PC-9 (cell line): ENCODE results near the gene MBOAT2. TPM values are rescaled to one million over a fixed set of nuclear protein-coding genes. Genes with fewer than 3 reads are reported as not detected.
A peak's percentile ranks its signal among the peaks of the same experiment; 100 is the strongest.

Source experiments
- BruUV-seq: library from RNA; stranded (reverse); fragments of 400-500 nt; replicated peaks from 2 replicates; lab custom pipeline; 2021; lab: Mats Ljungman, UMichigan
- CTCF ChIA-PET: fragments of 300-600 bp; sonication (Branson Sonifier 250); formaldehyde crosslinking; loops from one replicate; lab custom pipeline; 2022; ENCODE audit warnings: antibody characterized with exemption; lab: Charles Lee
- POLR2A ChIA-PET: fragments of 300-600 bp; sonication (Branson Sonifier 250); formaldehyde crosslinking; loops from one replicate; lab custom pipeline; 2022; ENCODE audit warnings: antibody characterized with exemption; ENCODE audit not compliant: unreplicated experiment; lab: Charles Lee
- DNase-seq, 2 experiments: peaks; one replicate each; pipeline versions ENCODE4 v3.0.0 to v3.0.0-alpha.2; 2015 to 2022; ENCODE audit warnings: mixed read lengths in 1 of 2
- H2AFZ ChIP-seq: fragments of 200-600 bp; sonication (generic); 2 replicates; pipeline ENCODE4 v1.8.1; 2017; ENCODE audit warnings: antibody characterized with exemption
- H3F3A ChIP-seq: fragments of 200-600 bp; sonication (generic); 2 replicates; pipeline ENCODE4 v1.8.1; 2017; ENCODE audit warnings: antibody characterized with exemption, mild to moderate bottlenecking, low read depth; ENCODE audit not compliant: insufficient read depth
- H3K27ac ChIP-seq: fragments of 200-600 bp; sonication (generic); 2 replicates; pipeline ENCODE4 v1.6.1; 2016; ENCODE audit warnings: mixed run types
- H3K27me3 ChIP-seq: fragments of 200-600 bp; sonication (generic); 2 replicates; pipeline ENCODE4 v1.6.1; 2016; ENCODE audit warnings: low read depth, mixed run types; ENCODE audit not compliant: insufficient read depth
- H3K36me3 ChIP-seq: fragments of 200-600 bp; sonication (generic); 2 replicates; pipeline ENCODE4 v1.6.1; 2016; ENCODE audit warnings: low read depth, mixed run types
- H3K4me1 ChIP-seq: fragments of 200-600 bp; sonication (generic); replicated peaks from 2 replicates; pipeline ENCODE4 v1.6.1; 2016; ENCODE audit warnings: mixed run types; ENCODE audit not compliant: insufficient read depth
- H3K4me2 ChIP-seq: fragments of 200-600 bp; sonication (generic); 2 replicates; pipeline ENCODE4 v1.6.1; 2017; ENCODE audit warnings: mixed run types
- H3K4me3 ChIP-seq: fragments of 200-600 bp; sonication (generic); 2 replicates; pipeline ENCODE4 v1.6.1; 2016; ENCODE audit warnings: mixed run types
- H3K79me2 ChIP-seq: fragments of 200-600 bp; sonication (generic); 2 replicates; pipeline ENCODE4 v1.6.1; 2017; ENCODE audit warnings: low read depth, mixed run types
- H3K9me2 ChIP-seq: fragments of 200-600 bp; sonication (generic); 2 replicates; pipeline ENCODE4 v1.8.1; 2017; ENCODE audit warnings: mild to moderate bottlenecking; ENCODE audit not compliant: insufficient read depth
- H3K9me3 ChIP-seq: fragments of 200-600 bp; sonication (generic); 2 replicates; pipeline ENCODE4 v1.8.1; 2016; ENCODE audit warnings: low read depth; ENCODE audit not compliant: insufficient read depth
- H4K20me1 ChIP-seq: fragments of 200-600 bp; sonication (generic); 2 replicates; pipeline ENCODE4 v1.8.1; 2017; ENCODE audit not compliant: insufficient read depth
- CTCF ChIP-seq: fragments of 200-600 bp; sonication (generic); conservative IDR thresholded peaks from 2 replicates; pipeline ENCODE4 v1.6.1; 2017; ENCODE audit warnings: mixed run types, antibody characterized with exemption, mild to moderate bottlenecking, moderate library complexity
- EZH2 ChIP-seq: fragments of 200-600 bp; sonication (generic); IDR thresholded peaks from 2 replicates; pipeline ENCODE4 v1.8.0; 2017; ENCODE audit warnings: antibody characterized with exemption, low read depth
- intact Hi-C: fragments of 100-400 bp; cut with micrococcal nuclease; formaldehyde crosslinking; loops from one replicate; pipeline ENCODE4 v1.10.0; 2022; ENCODE audit not compliant: unreplicated experiment
- total RNA-seq: library from RNA; stranded (reverse); gene quantifications from 2 replicates; pipeline ENCODE4 v1.2.3, GENCODE V29; 2021

MBOAT2 gene
- total RNA-seq, 1 experiment from 2014 or later, result 57.7 TPM

GRCh38 chr2:8876628-8877027 lies 126.9 kb downstream of the MBOAT2 start:
- H4K20me1 ChIP-seq, result no peaks in the 10 kb centered on the region
- no peaks in the 10 kb centered on the region for H3K27me3 ChIP-seq
- ChIA-PET CTCF (interaction anchor here (0.6 kb wide), 1 partner anchor 255 kb away, joined by 4 read pairs; no protein-coding TSS in a partner anchor), POLR2A (interaction anchor here (0.5 kb wide), 1 partner anchor 137 kb away, joined by 4 read pairs; no protein-coding TSS in a partner anchor)
- no peak overlapping the region for H3K4me3 ChIP-seq
- H3K9me2 ChIP-seq, result no peaks in the 10 kb centered on the region
- no peak overlapping the region for H3K4me2 ChIP-seq
- no TSS peak for BruUV-seq
- H3K36me3 ChIP-seq, result peaks cover 29% of the 10 kb centered on the region
- TF ChIP-seq EZH2, result no peak
- TF ChIP-seq CTCF, result no peak
- H3F3A ChIP-seq, result peaks cover 3% of the 10 kb centered on the region; the same call in 1 of the 2 replicates
- H3K9me3 ChIP-seq, result no peaks in the 10 kb centered on the region
- no peak overlapping the region for H2AFZ ChIP-seq
- no peaks in the 10 kb centered on the region for H3K79me2 ChIP-seq
- no peak overlapping the region for H3K27ac ChIP-seq
- intact Hi-C loops, result loop anchor here (10.0 kb wide), 1 partner anchor 128 kb away; the partner anchor contains the start of gene MBOAT2
- DNase-seq, result no peak
- H3K4me1 ChIP-seq, result no peaks in the 10 kb centered on the region

- Histone ChIP-seq H3F3A (no peaks in the 10 kb centered on the region; the same call in 1 of the 2 replicates), H3K79me2 (no peaks in the 10 kb centered on the region), H3K36me3 (peaks cover 32% of the 10 kb centered on the region), H3K4me2 (no peak overlapping the region), H3K4me3 (no peak overlapping the region), H4K20me1 (no peaks in the 10 kb centered on the region), H3K4me1 (no peaks in the 10 kb centered on the region), H3K27ac (no peak overlapping the region), H3K9me3 (no peaks in the 10 kb centered on the region), H3K9me2 (no peaks in the 10 kb centered on the region), H2AFZ (no peak overlapping the region), H3K27me3 (no peaks in the 10 kb centered on the region)
- intact Hi-C loops, result loop anchor here (1.0 to 10.0 kb wide), 3 partner anchors 132 to 266 kb away; partner anchors contain the start of gene MBOAT2
- no TSS peak for BruUV-seq
- TF ChIP-seq EZH2, result no peak
- peak; percentile 82 for TF ChIP-seq CTCF
- POLR2A ChIA-PET, result interaction anchor here (0.7 kb wide), 1 partner anchor 75 kb away, joined by 3 read pairs; no protein-coding TSS in a partner anchor
- CTCF ChIA-PET, result interaction anchor here (0.6 to 1.0 kb wide), 2 partner anchors 265 to 268 kb away, joined by 4 to 17 read pairs; no protein-coding TSS in a partner anchor
- peak; percentile 2 to 56 for DNase-seq
These were observed 130.6 kb downstream of the MBOAT2 start for GRCh38 chr2:8872821-8873432.

- H3K9me3 ChIP-seq, result no peaks in the 10 kb centered on the region
- DNase-seq, result no peak
- no peaks in the 10 kb centered on the region for H3K79me2 ChIP-seq
- intact Hi-C loops, result loop anchor here (10.0 kb wide), 1 partner anchor 134 kb away; the partner anchor contains the start of gene MBOAT2
- ChIA-PET CTCF (no interaction called here), POLR2A (no interaction called here)
- no TSS peak for BruUV-seq
- no peaks in the 10 kb centered on the region for H4K20me1 ChIP-seq
- no peak overlapping the region for H3K4me2 ChIP-seq
- no peak for TF ChIP-seq EZH2
- TF ChIP-seq CTCF, result no peak
- no peaks in the 10 kb centered on the region for H3K27me3 ChIP-seq
- peaks cover 28% of the 10 kb centered on the region for H3K36me3 ChIP-seq
- H3K9me2 ChIP-seq, result no peaks in the 10 kb centered on the region
- H3K4me3 ChIP-seq, result no peak overlapping the region
- no peak overlapping the region for H3K27ac ChIP-seq
- H3K4me1 ChIP-seq, result no peaks in the 10 kb centered on the region
- no peaks in the 10 kb centered on the region; the same call in 1 of the 2 replicates for H3F3A ChIP-seq
- no peak overlapping the region for H2AFZ ChIP-seq
These were observed 133.0 kb downstream of the MBOAT2 start for GRCh38 chr2:8870441-8870840.
